Neural crest cell (in vitro differentiated cells): Measurements from ENCODE around the gene TIAM1. TPM values are rescaled to one million over a fixed set of nuclear protein-coding genes. Genes with fewer than 3 reads are reported as not detected.

Experiments
- DNase-seq: peaks from one replicate; pipeline ENCODE4 v3.0.0; 2021; ENCODE audit warnings: low read depth, mixed read lengths, low spot score
- H3K27ac Mint-ChIP-seq: one replicate; pipeline ENCODE4 v1.8.0; 2021; ENCODE audit warnings: mild to moderate bottlenecking, mixed read lengths; ENCODE audit not compliant: unreplicated experiment
- H3K27me3 Mint-ChIP-seq: 2 replicates; pipeline ENCODE4 v1.8.0; 2021; ENCODE audit warnings: low read depth, mild to moderate bottlenecking, mixed read lengths
- H3K36me3 Mint-ChIP-seq: 2 replicates; pipeline ENCODE4 v1.8.0; 2021; ENCODE audit warnings: low read depth, mild to moderate bottlenecking, mixed read lengths
- H3K4me1 Mint-ChIP-seq: 2 replicates; pipeline ENCODE4 v1.8.0; 2021; ENCODE audit warnings: mixed read lengths
- H3K4me3 Mint-ChIP-seq: one replicate; pipeline ENCODE4 v1.8.0; 2021; ENCODE audit warnings: mild to moderate bottlenecking, mixed read lengths
- H3K9me3 Mint-ChIP-seq: 2 replicates; pipeline ENCODE4 v1.8.0; 2021; ENCODE audit warnings: mixed read lengths
- total RNA-seq: library from RNA; stranded (reverse); gene quantifications from 2 replicates; pipeline ENCODE4 v1.2.1, GENCODE V29; 2021
- TF ChIP-seq, protein P1 (sequence below): fragments of 200-600 bp; sonication (generic); conservative IDR thresholded peaks from 2 replicates; pipeline ENCODE4 v1.5.0; 2021; ENCODE audit warnings: antibody characterized with exemption, mild to moderate bottlenecking

Gene TIAM1
- total RNA-seq, 1 donor from 2014 or later, result 53.6 TPM

- no peaks in the 10 kb centered on the region for H3K9me3 Mint-ChIP-seq
- H3K4me3 Mint-ChIP-seq, result no peak overlapping the region
- no peak overlapping the region for H3K27ac Mint-ChIP-seq
- H3K4me1 Mint-ChIP-seq, result peaks cover 23% of the 10 kb centered on the region
- no peak for DNase-seq
- peaks cover 2% of the 10 kb centered on the region for H3K36me3 Mint-ChIP-seq
- TF ChIP-seq, protein P1, sequence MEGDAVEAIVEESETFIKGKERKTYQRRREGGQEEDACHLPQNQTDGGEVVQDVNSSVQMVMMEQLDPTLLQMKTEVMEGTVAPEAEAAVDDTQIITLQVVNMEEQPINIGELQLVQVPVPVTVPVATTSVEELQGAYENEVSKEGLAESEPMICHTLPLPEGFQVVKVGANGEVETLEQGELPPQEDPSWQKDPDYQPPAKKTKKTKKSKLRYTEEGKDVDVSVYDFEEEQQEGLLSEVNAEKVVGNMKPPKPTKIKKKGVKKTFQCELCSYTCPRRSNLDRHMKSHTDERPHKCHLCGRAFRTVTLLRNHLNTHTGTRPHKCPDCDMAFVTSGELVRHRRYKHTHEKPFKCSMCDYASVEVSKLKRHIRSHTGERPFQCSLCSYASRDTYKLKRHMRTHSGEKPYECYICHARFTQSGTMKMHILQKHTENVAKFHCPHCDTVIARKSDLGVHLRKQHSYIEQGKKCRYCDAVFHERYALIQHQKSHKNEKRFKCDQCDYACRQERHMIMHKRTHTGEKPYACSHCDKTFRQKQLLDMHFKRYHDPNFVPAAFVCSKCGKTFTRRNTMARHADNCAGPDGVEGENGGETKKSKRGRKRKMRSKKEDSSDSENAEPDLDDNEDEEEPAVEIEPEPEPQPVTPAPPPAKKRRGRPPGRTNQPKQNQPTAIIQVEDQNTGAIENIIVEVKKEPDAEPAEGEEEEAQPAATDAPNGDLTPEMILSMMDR, result no peak
- H3K27me3 Mint-ChIP-seq, result no peaks in the 10 kb centered on the region
Measured at GRCh38 chr21:31258073-31258472, 86.0 kb downstream of the TIAM1 start.

DNA sequence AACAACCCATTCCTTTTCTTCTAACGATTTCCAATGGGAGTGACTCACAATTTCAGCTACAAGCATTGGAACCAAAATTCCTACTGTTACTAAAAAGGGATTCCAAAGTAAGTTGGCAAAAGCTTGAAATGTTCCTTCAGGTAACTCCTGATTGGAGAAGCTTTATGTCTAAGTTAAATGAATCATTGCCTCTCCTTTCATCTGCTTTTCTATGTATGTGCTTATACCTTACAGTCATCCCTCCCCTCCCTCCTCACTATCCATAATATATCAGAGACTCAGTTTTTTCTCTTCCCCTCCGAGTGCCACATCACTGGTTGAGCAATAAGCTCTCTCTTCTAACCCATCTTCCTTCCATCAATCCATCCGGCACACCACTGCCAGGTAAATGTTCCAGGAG lies 86.8 kb downstream of the TIAM1 start:
- no peak for DNase-seq
- TF ChIP-seq, protein P1, result no peak
- H3K9me3 Mint-ChIP-seq, result no peaks in the 10 kb centered on the region
- peaks cover 2% of the 10 kb centered on the region for H3K36me3 Mint-ChIP-seq
- peaks cover 28% of the 10 kb centered on the region for H3K4me1 Mint-ChIP-seq
- H3K27me3 Mint-ChIP-seq, result no peaks in the 10 kb centered on the region
- no peak overlapping the region for H3K4me3 Mint-ChIP-seq
- no peak overlapping the region for H3K27ac Mint-ChIP-seq

- no peak overlapping the region for H3K27ac Mint-ChIP-seq
- no peak for DNase-seq
- peaks cover 22% of the 10 kb centered on the region for H3K4me1 Mint-ChIP-seq
- peaks cover 2% of the 10 kb centered on the region for H3K36me3 Mint-ChIP-seq
- no peaks in the 10 kb centered on the region for H3K9me3 Mint-ChIP-seq
- no peaks in the 10 kb centered on the region for H3K27me3 Mint-ChIP-seq
- no peak overlapping the region for H3K4me3 Mint-ChIP-seq
- TF ChIP-seq, protein P1, result no peak
Measured at GRCh38 chr21:31255896-31256295, 88.2 kb downstream of the TIAM1 start.

DNA sequence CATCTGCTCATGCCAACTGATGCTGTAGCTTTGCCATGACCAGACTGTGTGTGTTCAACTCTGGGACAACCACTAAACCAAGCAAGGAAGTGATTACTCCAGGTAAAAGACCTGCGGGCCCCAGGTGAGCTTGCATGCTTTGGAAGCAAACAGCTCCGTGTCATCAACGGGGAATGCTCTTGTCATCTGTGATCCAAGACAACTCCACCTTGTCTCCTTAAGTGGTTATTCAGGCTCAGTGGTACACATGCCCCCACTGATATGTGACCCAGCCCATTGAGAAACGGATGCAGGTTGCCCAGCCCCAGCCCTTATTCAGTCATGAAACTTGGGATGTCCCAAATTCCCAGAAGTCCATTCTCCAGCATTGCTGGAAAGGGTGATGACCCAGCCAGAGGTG lies 89.0 kb downstream of the TIAM1 start:
- no peak for DNase-seq
- peaks cover 2% of the 10 kb centered on the region for H3K36me3 Mint-ChIP-seq
- TF ChIP-seq, protein P1, result no peak
- H3K4me1 Mint-ChIP-seq, result peaks cover 16% of the 10 kb centered on the region
- H3K27me3 Mint-ChIP-seq, result no peaks in the 10 kb centered on the region
- H3K9me3 Mint-ChIP-seq, result no peaks in the 10 kb centered on the region
- no peak overlapping the region for H3K4me3 Mint-ChIP-seq
- no peak overlapping the region for H3K27ac Mint-ChIP-seq

DNA sequence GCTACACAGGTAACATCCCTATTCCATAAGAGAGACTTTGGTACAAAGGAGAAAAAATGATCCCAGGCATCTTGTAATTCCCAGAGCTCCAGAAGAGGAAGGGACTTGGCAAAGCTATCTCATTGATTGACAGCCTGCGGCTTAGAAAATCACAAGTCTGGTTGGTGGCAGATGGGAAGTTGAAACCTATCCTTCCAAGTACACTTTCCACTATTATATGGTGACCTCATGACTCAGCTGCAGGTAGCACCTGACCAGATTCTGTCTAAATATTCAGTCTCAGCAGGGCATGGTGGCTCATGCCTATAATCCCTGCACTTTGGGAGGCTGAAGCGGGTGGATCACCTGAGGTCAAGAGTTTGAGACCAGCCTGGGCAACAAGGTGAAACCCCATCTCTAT lies 89.9 kb downstream of the TIAM1 start:
- Mint-ChIP-seq H3K4me3 (no peak overlapping the region), H3K9me3 (no peaks in the 10 kb centered on the region), H3K36me3 (peaks cover 8% of the 10 kb centered on the region), H3K27me3 (no peaks in the 10 kb centered on the region), H3K4me1 (peaks cover 16% of the 10 kb centered on the region), H3K27ac (no peak overlapping the region)
- no peak for DNase-seq
- TF ChIP-seq, protein P1, result no peak

DNA sequence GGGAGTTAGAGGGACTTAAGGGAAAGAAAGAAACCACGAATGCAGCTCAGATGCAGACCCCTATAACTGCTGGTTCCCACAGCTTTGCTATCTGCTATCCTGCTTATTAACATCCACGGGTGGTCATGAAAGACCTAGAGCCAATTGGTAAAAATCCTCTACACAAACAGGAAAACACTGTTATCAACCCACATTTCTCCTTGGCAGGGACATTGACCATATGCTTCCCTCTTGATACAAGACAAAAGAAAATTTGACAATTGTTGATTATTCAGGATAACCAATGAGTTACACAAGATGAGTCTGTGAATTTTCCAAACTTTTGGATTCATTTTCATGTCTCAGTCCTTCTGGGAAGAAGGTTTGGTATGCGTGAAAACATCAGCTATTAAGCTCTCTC lies 90.4 kb downstream of the TIAM1 start:
- H3K4me3 Mint-ChIP-seq, result no peak overlapping the region
- no peaks in the 10 kb centered on the region for H3K27me3 Mint-ChIP-seq
- no peak overlapping the region for H3K27ac Mint-ChIP-seq
- peaks cover 16% of the 10 kb centered on the region for H3K4me1 Mint-ChIP-seq
- no peak for DNase-seq
- H3K9me3 Mint-ChIP-seq, result no peaks in the 10 kb centered on the region
- TF ChIP-seq, protein P1, result no peak
- peaks cover 12% of the 10 kb centered on the region for H3K36me3 Mint-ChIP-seq
